Measurements from ENCODE around the gene TOM1. TPM values are rescaled to one million over a fixed set of nuclear protein-coding genes. Genes with fewer than 3 reads are reported as not detected.

TOM1 gene
- total and polyA plus RNA-seq, 10 of the 15 experiments (the other 5 are each of a cell fraction or from before 2014, with no cell fraction given): 2.2 to 64.6 (median 40.3) TPM

DNA sequence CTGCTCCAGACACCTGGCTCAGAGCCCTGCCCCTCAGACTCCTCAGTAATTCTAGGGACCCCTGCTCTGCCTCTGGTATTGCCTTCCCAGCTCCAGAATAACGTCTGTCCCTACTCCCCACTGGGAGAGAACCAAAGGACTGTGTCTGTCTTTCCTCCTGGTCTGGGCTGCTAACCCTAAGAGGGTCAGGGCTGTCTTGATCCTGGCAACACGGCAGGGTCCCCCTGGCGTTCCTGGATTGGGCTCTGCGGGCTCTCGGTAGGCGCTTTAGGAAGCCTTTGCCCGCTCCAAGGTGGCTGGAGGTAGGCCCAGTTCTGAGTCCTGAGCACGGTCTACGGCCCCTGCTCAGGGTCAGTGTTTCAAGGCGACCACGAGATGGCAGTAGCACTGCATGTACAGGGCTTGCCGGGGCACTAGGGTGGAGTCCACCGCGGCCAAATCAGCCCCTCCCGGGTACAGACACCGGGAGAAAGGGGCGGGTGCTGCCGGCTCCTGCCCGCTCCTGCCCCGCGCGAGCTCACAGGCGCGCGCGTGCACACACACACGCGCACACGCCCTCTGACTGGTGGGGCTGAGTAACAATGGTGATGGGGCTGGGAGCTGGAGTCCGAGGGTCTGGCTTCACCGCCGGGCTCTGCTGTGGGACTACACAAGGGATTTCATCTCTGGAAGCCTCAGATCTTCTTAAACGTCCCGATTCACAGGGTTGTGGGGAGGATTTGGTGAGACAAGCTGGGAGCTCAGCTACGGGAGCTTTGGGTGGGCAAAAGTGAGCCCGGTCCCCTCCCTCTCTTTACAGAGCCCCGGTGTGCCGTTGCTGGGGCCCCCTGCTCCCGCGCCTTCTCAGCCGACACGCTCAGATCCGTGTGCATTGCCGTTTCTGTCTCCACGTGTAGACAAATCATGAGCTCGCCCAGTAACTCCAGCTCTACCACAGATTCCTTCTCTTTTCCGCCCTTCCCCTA, 51.1 kb downstream of the TOM1 start:
- Histone ChIP-seq H3K4me2 (ENCODE audit: control insufficient read depth, insufficient read depth) (peak overlapping the region; percentile 98), H3K36me3 (ENCODE audit: control insufficient read depth in 2 of 2, insufficient read depth in 2 of 2, low read length in 1 of 2) (no peaks in the 10 kb centered on the region; a peak in 1 of 4 replicates), H3K4me1 (ENCODE audit: control insufficient read depth, insufficient read depth, low read length) (peaks cover 34% of the 10 kb centered on the region), H3K27ac (ENCODE audit: control insufficient read depth, insufficient read depth) (peak overlapping the region; percentile 18; the same call in 1 of the 2 replicates), H3K9me3 (replicated peaks; ENCODE audit: control insufficient read depth, insufficient read depth, low read length) (no peaks in the 10 kb centered on the region), H2AFZ (ENCODE audit: control insufficient read depth, low read depth, low read length) (peak overlapping the region; percentile 82), H4K20me1 (ENCODE audit: control insufficient read depth, insufficient read depth) (no peaks in the 10 kb centered on the region), H3K79me2 (ENCODE audit: control insufficient read depth, insufficient read depth, low read length) (no peaks in the 10 kb centered on the region), H3K9ac (ENCODE audit: control insufficient read depth, insufficient read depth, low read length) (peak overlapping the region; percentile 50), H3K27me3 (replicated peaks in 1 of 2; ENCODE audit: control insufficient read depth in 2 of 2, insufficient read depth in 2 of 2, low read length in 1 of 2) (no peaks in the 10 kb centered on the region), H3K4me3 (peak overlapping the region; percentile 77)
- CTCF ChIA-PET: interaction anchor here (0.6 to 5.2 kb wide), 45 partner anchors 9 to 775 kb away, joined by 3 to 91 read pairs (median 4); partner anchors contain the start of gene HMOX1
- DNase-seq (ENCODE audit: low read depth, low spot score) (peak; percentile 58), ATAC-seq (peak; percentile 90), FAIRE-seq (peak; percentile 99)
- BruUV-seq (replicated peaks): no TSS peak
- POLR2A ChIA-PET: interaction anchor here (0.6 to 2.5 kb wide), 5 partner anchors 11 to 236 kb away, joined by 3 to 12 read pairs (median 5); no protein-coding TSS in a partner anchor
- SMC1A ChIA-PET (ENCODE audit: uncharacterized antibody, unreplicated experiment): interaction anchor here (0.7 to 4.2 kb wide), 30 partner anchors 9 to 284 kb away, joined by 3 to 67 read pairs (median 4); partner anchors contain the start of genes HMOX1 and TOM1
- intact Hi-C loops (cut with micrococcal nuclease; ENCODE audit: unreplicated experiment) (loop anchor here (1.0 to 5.0 kb wide), 4 partner anchors 232 to 774 kb away; no protein-coding TSS in a partner anchor), in situ Hi-C loops (cut with MboI) (loop anchor here (5.0 to 10.0 kb wide), 4 partner anchors 231 to 774 kb away; no protein-coding TSS in a partner anchor)
- 7% methylated on average over 47 of the region's 47 CpGs for WGBS (ENCODE audit: insufficient coverage, insufficient replicate concordance, low lambda C conversion rate, missing lambda C conversion rate)
- RAD21 ChIA-PET (ENCODE audit: unreplicated experiment): interaction anchor here (0.6 to 4.4 kb wide), 33 partner anchors 9 to 290 kb away, joined by 3 to 112 read pairs (median 5); partner anchors contain the start of genes HMOX1 and TOM1
- peak; percentile 77; the same call in 1 of the 2 replicates for TF ChIP-seq STAT1 (conservative IDR thresholded peaks at IDR 0.05)
- no peak for TF ChIP-seq SRF (IDR thresholded peaks at IDR 0.05; ENCODE audit: low read depth in 2 of 2, low read length in 2 of 2)
- TF ChIP-seq, protein P1, sequence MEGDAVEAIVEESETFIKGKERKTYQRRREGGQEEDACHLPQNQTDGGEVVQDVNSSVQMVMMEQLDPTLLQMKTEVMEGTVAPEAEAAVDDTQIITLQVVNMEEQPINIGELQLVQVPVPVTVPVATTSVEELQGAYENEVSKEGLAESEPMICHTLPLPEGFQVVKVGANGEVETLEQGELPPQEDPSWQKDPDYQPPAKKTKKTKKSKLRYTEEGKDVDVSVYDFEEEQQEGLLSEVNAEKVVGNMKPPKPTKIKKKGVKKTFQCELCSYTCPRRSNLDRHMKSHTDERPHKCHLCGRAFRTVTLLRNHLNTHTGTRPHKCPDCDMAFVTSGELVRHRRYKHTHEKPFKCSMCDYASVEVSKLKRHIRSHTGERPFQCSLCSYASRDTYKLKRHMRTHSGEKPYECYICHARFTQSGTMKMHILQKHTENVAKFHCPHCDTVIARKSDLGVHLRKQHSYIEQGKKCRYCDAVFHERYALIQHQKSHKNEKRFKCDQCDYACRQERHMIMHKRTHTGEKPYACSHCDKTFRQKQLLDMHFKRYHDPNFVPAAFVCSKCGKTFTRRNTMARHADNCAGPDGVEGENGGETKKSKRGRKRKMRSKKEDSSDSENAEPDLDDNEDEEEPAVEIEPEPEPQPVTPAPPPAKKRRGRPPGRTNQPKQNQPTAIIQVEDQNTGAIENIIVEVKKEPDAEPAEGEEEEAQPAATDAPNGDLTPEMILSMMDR (IDR thresholded peaks at IDR 0.05 in 2 of 3, conservative IDR thresholded peaks at IDR 0.05 in 1 of 3; ENCODE audit: control insufficient read depth in 2 of 3, extremely low read depth in 1 of 3, insufficient read depth in 1 of 3, low read depth in 3 of 3, low read length in 3 of 3): peak; percentile 80 to 97 (median 87)
- TF ChIP-seq PAX5 (IDR thresholded peaks at IDR 0.05; ENCODE audit: borderline replicate concordance, low read depth, low read length): peak; percentile 32; the same call in 1 of the 2 replicates
- TF ChIP-seq, protein P2, sequence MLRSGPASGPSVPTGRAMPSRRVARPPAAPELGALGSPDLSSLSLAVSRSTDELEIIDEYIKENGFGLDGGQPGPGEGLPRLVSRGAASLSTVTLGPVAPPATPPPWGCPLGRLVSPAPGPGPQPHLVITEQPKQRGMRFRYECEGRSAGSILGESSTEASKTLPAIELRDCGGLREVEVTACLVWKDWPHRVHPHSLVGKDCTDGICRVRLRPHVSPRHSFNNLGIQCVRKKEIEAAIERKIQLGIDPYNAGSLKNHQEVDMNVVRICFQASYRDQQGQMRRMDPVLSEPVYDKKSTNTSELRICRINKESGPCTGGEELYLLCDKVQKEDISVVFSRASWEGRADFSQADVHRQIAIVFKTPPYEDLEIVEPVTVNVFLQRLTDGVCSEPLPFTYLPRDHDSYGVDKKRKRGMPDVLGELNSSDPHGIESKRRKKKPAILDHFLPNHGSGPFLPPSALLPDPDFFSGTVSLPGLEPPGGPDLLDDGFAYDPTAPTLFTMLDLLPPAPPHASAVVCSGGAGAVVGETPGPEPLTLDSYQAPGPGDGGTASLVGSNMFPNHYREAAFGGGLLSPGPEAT (IDR thresholded peaks at IDR 0.05; ENCODE audit: low read depth): 0 out of 2 replicates have a peak, but pooled peaks have one; percentile 7
- TF ChIP-seq RELA (IDR thresholded peaks at IDR 0.05; ENCODE audit: borderline replicate concordance, partially characterized antibody): peak; percentile 75
- 0 out of 2 replicates have a peak, but pooled peaks have one; percentile 42 for TF ChIP-seq CHD2 (IDR thresholded peaks at IDR 0.05; ENCODE audit: borderline replicate concordance, low read depth, low read length)
- no peak for TF ChIP-seq ZNF622 (IDR thresholded peaks at IDR 0.05)
- TF ChIP-seq CREB1 (IDR thresholded peaks at IDR 0.05; ENCODE audit: low read depth): no peak
- TF ChIP-seq GATAD2B (conservative IDR thresholded peaks at IDR 0.05; ENCODE audit: low read depth): 0 out of 2 replicates have a peak, but pooled peaks have one; percentile 54
- TF ChIP-seq IKZF1 (conservative IDR thresholded peaks at IDR 0.05): peak; percentile 79
- TF ChIP-seq BHLHE40 (IDR thresholded peaks at IDR 0.05; ENCODE audit: borderline replicate concordance in 1 of 2, low read depth in 2 of 2, low read length in 1 of 2): peak; percentile 40 to 76; a peak in 1 of 4 replicates
- TF ChIP-seq, protein P3, sequence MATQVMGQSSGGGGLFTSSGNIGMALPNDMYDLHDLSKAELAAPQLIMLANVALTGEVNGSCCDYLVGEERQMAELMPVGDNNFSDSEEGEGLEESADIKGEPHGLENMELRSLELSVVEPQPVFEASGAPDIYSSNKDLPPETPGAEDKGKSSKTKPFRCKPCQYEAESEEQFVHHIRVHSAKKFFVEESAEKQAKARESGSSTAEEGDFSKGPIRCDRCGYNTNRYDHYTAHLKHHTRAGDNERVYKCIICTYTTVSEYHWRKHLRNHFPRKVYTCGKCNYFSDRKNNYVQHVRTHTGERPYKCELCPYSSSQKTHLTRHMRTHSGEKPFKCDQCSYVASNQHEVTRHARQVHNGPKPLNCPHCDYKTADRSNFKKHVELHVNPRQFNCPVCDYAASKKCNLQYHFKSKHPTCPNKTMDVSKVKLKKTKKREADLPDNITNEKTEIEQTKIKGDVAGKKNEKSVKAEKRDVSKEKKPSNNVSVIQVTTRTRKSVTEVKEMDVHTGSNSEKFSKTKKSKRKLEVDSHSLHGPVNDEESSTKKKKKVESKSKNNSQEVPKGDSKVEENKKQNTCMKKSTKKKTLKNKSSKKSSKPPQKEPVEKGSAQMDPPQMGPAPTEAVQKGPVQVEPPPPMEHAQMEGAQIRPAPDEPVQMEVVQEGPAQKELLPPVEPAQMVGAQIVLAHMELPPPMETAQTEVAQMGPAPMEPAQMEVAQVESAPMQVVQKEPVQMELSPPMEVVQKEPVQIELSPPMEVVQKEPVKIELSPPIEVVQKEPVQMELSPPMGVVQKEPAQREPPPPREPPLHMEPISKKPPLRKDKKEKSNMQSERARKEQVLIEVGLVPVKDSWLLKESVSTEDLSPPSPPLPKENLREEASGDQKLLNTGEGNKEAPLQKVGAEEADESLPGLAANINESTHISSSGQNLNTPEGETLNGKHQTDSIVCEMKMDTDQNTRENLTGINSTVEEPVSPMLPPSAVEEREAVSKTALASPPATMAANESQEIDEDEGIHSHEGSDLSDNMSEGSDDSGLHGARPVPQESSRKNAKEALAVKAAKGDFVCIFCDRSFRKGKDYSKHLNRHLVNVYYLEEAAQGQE (IDR thresholded peaks at IDR 0.05; ENCODE audit: low read depth, low read length): no peak

Data from GM12878 (cell line).